Calu3 (cell line): ENCODE measurements around the gene TIPARP. TPM values are rescaled to one million over a fixed set of nuclear protein-coding genes. Genes with fewer than 3 reads are reported as not detected.

Source experiments
- BruUV-seq: library from RNA; stranded (reverse); fragments of 400-500 nt; replicated peaks from 2 replicates; lab custom pipeline; 2021; lab: Mats Ljungman, UMichigan
- CTCF ChIA-PET: fragments of 300-600 bp; sonication (Branson Sonifier 250); formaldehyde crosslinking; loops from one replicate; lab custom pipeline; 2022; ENCODE audit warnings: antibody characterized with exemption; lab: Charles Lee
- DNase-seq: peaks from one replicate; pipeline ENCODE4 v3.0.0; 2022
- H3K27ac Mint-ChIP-seq: one replicate; pipeline ENCODE4 v1.8.0; 2022; ENCODE audit warnings: mixed read lengths; ENCODE audit not compliant: unreplicated experiment
- H3K27me3 Mint-ChIP-seq: one replicate; pipeline ENCODE4 v1.8.0; 2022; ENCODE audit warnings: mixed read lengths; ENCODE audit not compliant: unreplicated experiment
- H3K36me3 Mint-ChIP-seq: one replicate; pipeline ENCODE4 v1.8.0; 2022; ENCODE audit warnings: mild to moderate bottlenecking, moderate library complexity, mixed read lengths; ENCODE audit not compliant: insufficient read depth, unreplicated experiment
- H3K4me1 Mint-ChIP-seq: one replicate; pipeline ENCODE4 v1.8.0; 2022; ENCODE audit warnings: mild to moderate bottlenecking, low read depth, mixed read lengths; ENCODE audit not compliant: unreplicated experiment
- H3K4me3 Mint-ChIP-seq: one replicate; pipeline ENCODE4 v1.8.0; 2022; ENCODE audit warnings: mild to moderate bottlenecking, low read depth, moderate library complexity, mixed read lengths; ENCODE audit not compliant: unreplicated experiment
- H3K9me3 Mint-ChIP-seq: one replicate; pipeline ENCODE4 v1.8.0; 2022; ENCODE audit warnings: low read depth, mixed read lengths; ENCODE audit not compliant: unreplicated experiment
- intact Hi-C: fragments of 100-400 bp; cut with micrococcal nuclease; formaldehyde crosslinking; loops from one replicate; pipeline ENCODE4 v1.10.0; 2022; ENCODE audit not compliant: unreplicated experiment
- total RNA-seq: library from RNA; stranded (reverse); gene quantifications from 2 replicates; pipeline ENCODE4 v1.2.3, GENCODE V29; 2022
- TF ChIP-seq, protein P1 (sequence below): fragments of 200-600 bp; IDR thresholded peaks from one replicate; pipeline ENCODE4 v1.8.0; 2022; ENCODE audit warnings: antibody characterized with exemption; ENCODE audit not compliant: unreplicated experiment

TIPARP gene
- total RNA-seq, 1 experiment from 2014 or later = 91.4 TPM

DNA sequence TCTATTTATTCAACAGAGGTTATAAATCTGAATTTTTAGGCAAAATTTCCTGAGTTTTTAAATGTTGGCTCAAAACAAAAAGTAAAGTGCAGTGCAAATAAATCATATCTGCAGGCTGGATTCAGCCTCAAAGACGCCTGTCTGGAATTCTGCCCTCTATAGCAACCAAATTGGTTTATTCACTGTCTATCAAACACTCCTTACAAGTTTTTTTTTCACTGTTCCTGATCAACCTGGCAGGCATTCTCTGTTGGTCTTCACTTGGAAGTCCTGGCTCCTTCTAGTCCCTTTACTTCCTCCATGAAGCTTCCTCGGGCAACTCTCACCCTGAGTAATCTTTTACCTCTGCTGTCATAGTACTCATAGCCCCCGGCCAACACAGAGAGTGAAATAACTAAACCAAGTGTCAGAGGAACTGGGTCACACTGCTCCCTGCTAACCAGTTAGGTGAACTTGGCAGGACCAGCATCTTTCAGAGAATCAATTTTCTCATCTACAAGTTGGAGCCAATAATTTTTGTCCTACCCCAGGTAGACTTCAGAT lies 36.8 kb upstream of the TIPARP start:
- no peaks in the 10 kb centered on the region for H3K9me3 Mint-ChIP-seq
- no peak for DNase-seq
- no peaks in the 10 kb centered on the region for H3K4me1 Mint-ChIP-seq
- H3K27me3 Mint-ChIP-seq = no peaks in the 10 kb centered on the region
- no TSS peak for BruUV-seq
- intact Hi-C loops = no loop called here
- H3K4me3 Mint-ChIP-seq = no peak overlapping the region
- TF ChIP-seq, protein P1, sequence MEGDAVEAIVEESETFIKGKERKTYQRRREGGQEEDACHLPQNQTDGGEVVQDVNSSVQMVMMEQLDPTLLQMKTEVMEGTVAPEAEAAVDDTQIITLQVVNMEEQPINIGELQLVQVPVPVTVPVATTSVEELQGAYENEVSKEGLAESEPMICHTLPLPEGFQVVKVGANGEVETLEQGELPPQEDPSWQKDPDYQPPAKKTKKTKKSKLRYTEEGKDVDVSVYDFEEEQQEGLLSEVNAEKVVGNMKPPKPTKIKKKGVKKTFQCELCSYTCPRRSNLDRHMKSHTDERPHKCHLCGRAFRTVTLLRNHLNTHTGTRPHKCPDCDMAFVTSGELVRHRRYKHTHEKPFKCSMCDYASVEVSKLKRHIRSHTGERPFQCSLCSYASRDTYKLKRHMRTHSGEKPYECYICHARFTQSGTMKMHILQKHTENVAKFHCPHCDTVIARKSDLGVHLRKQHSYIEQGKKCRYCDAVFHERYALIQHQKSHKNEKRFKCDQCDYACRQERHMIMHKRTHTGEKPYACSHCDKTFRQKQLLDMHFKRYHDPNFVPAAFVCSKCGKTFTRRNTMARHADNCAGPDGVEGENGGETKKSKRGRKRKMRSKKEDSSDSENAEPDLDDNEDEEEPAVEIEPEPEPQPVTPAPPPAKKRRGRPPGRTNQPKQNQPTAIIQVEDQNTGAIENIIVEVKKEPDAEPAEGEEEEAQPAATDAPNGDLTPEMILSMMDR = no peak
- no peak overlapping the region for H3K27ac Mint-ChIP-seq
- CTCF ChIA-PET = interaction anchor here (1.5 kb wide), 1 partner anchor 102 kb away, joined by 4 read pairs; no protein-coding TSS in a partner anchor
- H3K36me3 Mint-ChIP-seq = no peaks in the 10 kb centered on the region

DNA sequence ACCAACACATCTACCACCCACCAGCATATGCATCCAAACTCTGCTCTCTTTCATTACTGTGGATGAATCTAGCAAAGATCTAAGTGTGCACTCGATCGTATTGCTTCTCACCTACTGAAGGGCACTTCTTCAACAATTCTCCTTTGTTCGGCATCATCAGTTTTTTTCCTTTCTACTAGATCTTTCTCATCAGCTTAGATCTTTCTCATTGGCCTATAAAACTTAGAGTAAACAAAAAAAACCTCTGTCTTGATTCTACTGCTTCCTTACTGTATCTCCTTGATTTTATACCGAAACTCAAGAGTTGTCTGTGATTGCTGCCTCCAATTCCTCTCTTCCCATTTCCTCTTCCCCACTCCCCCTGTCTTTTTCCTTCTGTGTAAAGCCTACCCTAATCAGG lies 36.1 kb upstream of the TIPARP start:
- no peaks in the 10 kb centered on the region for H3K9me3 Mint-ChIP-seq
- TF ChIP-seq, protein P1 = no peak
- no peak for DNase-seq
- H3K27ac Mint-ChIP-seq = no peak overlapping the region
- no peaks in the 10 kb centered on the region for H3K36me3 Mint-ChIP-seq
- H3K4me3 Mint-ChIP-seq = no peak overlapping the region
- H3K27me3 Mint-ChIP-seq = no peaks in the 10 kb centered on the region
- BruUV-seq = no TSS peak
- intact Hi-C loops = no loop called here
- H3K4me1 Mint-ChIP-seq = no peaks in the 10 kb centered on the region
- CTCF ChIA-PET = interaction anchor here (1.5 kb wide), 1 partner anchor 103 kb away, joined by 4 read pairs; no protein-coding TSS in a partner anchor

DNA sequence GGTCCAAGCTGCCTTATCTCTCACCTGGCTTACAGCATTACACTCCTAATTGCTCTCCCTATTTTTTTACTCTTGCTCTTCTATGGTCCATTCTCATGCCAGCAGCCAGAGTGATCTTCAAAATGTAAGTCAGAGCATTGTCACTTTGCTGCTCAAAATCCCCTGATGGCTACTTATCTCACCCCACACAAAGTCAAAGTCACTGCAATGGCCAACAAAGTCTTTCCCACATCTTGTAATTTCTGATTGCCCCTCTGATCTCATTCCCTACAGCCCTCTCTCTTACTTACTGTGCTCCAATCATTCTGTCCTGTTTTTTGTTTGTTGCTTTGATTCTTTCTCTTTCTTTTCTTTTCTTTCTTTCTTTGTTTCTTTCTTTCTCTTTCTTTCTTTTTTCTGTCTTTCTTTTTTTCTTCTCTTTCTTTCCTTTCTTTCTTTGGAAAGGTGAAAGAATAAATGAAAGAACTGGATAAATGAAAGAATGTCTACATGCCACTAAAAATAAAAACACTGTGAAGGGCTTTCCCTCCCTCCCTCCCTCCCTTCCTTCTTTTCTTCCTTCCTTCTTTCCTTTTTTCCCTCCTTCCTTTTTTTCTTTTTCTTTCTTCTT lies 34.9 kb upstream of the TIPARP start:
- TF ChIP-seq, protein P1 = no peak
- Mint-ChIP-seq H3K9me3 (no peaks in the 10 kb centered on the region), H3K27me3 (no peaks in the 10 kb centered on the region), H3K27ac (no peak overlapping the region), H3K36me3 (no peaks in the 10 kb centered on the region), H3K4me3 (no peak overlapping the region), H3K4me1 (no peaks in the 10 kb centered on the region)
- no TSS peak for BruUV-seq
- CTCF ChIA-PET = interaction anchor here (0.6 kb wide), 1 partner anchor 546 kb away, joined by 3 read pairs; no protein-coding TSS in a partner anchor
- intact Hi-C loops = no loop called here
- DNase-seq = no peak

DNA sequence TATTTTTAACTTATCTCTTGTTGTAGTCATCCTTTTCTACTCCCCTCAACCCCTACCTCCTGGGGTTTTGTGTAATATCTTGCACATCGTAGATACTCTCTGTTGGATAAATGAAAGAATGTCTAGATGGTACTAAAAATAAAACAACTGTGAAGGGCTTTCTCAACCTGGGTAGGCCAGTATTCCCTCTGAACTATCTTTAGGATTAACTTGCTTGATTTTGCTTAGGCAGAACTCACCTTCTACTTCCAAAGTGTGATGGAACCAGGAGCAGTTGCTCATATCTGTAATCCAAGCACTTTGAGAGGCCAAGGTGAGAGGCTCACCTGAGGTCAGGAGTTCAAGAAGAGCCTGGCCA lies 32.8 kb upstream of the TIPARP start:
- TF ChIP-seq, protein P1 = no peak
- H3K27me3 Mint-ChIP-seq = no peaks in the 10 kb centered on the region
- no peak overlapping the region for H3K4me3 Mint-ChIP-seq
- no TSS peak for BruUV-seq
- no peak for DNase-seq
- H3K27ac Mint-ChIP-seq = no peak overlapping the region
- intact Hi-C loops = no loop called here
- no peaks in the 10 kb centered on the region for H3K9me3 Mint-ChIP-seq
- no peaks in the 10 kb centered on the region for H3K4me1 Mint-ChIP-seq
- CTCF ChIA-PET = no interaction called here
- H3K36me3 Mint-ChIP-seq = no peaks in the 10 kb centered on the region
